ENCODE measurements around the gene PRICKLE4. TPM values are rescaled to one million over a fixed set of nuclear protein-coding genes. Genes with fewer than 3 reads are reported as not detected.

Gene PRICKLE4
- total and polyA plus RNA-seq, 2 of the 8 experiments (the other 6 are each of a cell fraction or from before 2014, with no cell fraction given), result 0.32 to 1.4 TPM

DNA sequence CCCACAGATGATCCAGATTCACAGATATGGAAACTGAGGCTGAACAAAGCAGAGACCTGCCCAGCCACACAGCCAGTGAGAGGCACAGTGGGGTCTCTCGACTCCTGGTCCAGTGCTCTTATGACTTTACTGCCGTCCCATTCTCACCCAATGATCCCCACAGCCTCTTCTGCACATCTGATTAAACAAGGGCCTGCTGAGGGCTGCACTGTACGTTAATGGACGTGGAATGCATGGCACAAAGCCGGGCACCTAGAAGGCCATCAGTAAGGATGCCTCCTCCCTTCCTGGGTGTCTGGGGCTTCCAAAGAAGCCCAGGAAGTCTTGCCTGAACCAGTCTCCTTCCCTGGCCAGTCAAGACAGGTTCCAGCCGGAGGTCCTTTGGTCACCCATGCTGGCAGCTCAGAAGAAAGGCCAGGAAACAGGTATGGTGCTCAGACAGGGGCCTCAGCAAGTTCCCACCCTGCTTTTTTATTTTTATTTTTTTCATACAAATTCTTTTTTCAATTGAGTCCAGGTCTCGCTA is 49.0 kb upstream of the PRICKLE4 start:
- Histone ChIP-seq H3K36me3 (ENCODE audit: control insufficient read depth in 2 of 4, insufficient read depth in 4 of 4, low read length in 3 of 4) (no peaks in the 10 kb centered on the region), H3K4me3 (ENCODE audit: extremely low read depth in 1 of 4, insufficient read depth in 2 of 4, low read depth in 3 of 4, low read length in 4 of 4) (no peak overlapping the region), H2BK20ac (ENCODE audit: low read length) (no peak overlapping the region), H3K79me2 (ENCODE audit: control insufficient read depth in 1 of 2, insufficient read depth in 2 of 2, low read length in 2 of 2) (no peaks in the 10 kb centered on the region), H3K9ac (replicated peaks in 1 of 4; ENCODE audit: extremely low read depth in 1 of 4, low read depth in 3 of 4, low read length in 3 of 4) (no peak overlapping the region), H2AFZ (ENCODE audit: low read length) (no peak overlapping the region), H2BK15ac (ENCODE audit: low read length) (no peak overlapping the region), H3K9me3 (ENCODE audit: insufficient read depth in 2 of 2, low read depth in 1 of 2, low read length in 1 of 2) (no peaks in the 10 kb centered on the region), H3K4me2 (ENCODE audit: insufficient read depth in 1 of 2, low read depth in 2 of 2, low read length in 2 of 2) (no peak overlapping the region), H3K79me1 (ENCODE audit: low read depth, low read length) (no peaks in the 10 kb centered on the region), H3K23me2 (ENCODE audit: low read depth, low read length) (peaks cover 9% of the 10 kb centered on the region; the same call in 1 of the 2 replicates), H2AK5ac (ENCODE audit: low read depth, low read length) (0 out of 2 replicates have a peak overlapping the region, but pooled peaks have one; percentile 43), H2BK120ac (replicated peaks; ENCODE audit: low read depth, low read length) (no peak overlapping the region), H3K18ac (ENCODE audit: extremely low read depth, low read length) (no peak overlapping the region; the same call in 1 of the 2 replicates), H2BK12ac (ENCODE audit: low read depth, low read length) (0 out of 2 replicates have a peak overlapping the region, but pooled peaks have one; percentile 5), H4K8ac (ENCODE audit: extremely low read depth, insufficient read depth, low read length) (no peak overlapping the region), H3K14ac (ENCODE audit: insufficient read length) (no peak overlapping the region), H4K91ac (replicated peaks; ENCODE audit: insufficient read length, low read length) (no peak overlapping the region), H3K27ac (ENCODE audit: low read depth, low read length) (no peak overlapping the region), H3K4ac (replicated peaks; ENCODE audit: insufficient read length, low read depth, low read length) (no peak overlapping the region), H2BK5ac (ENCODE audit: low read depth, low read length) (no peak overlapping the region), H4K5ac (ENCODE audit: insufficient read length, low read depth, low read length) (no peak overlapping the region), H3K4me1 (replicated peaks in 1 of 4; ENCODE audit: control insufficient read depth in 3 of 4, insufficient read depth in 4 of 4, low read length in 3 of 4) (peaks cover 12 to 42% (median 27%) of the 10 kb centered on the region in 4 experiments), H3K23ac (ENCODE audit: insufficient read length) (no peak overlapping the region), H3K56ac (replicated peaks; ENCODE audit: insufficient read length, low read depth, low read length) (no peak overlapping the region), H3K27me3 (replicated peaks in 1 of 4; ENCODE audit: control insufficient read depth in 3 of 4, extremely low read depth in 1 of 4, insufficient read depth in 3 of 4, low read length in 3 of 4) (peaks cover 0 to 8% (median 5%) of the 10 kb centered on the region in 4 experiments; a peak in 3 of 7 replicates), H4K20me1 (replicated peaks in 1 of 2; ENCODE audit: control insufficient read depth in 1 of 2, insufficient read depth in 2 of 2, low read length in 2 of 2) (peaks cover 0 to 2% of the 10 kb centered on the region in 2 experiments)
- TF ChIP-seq RXRA (IDR thresholded peaks at IDR 0.05; ENCODE audit: insufficient read depth, low read depth, low read length) (no peak), BRCA1 (IDR thresholded peaks at IDR 0.05; ENCODE audit: low read depth, low read length) (no peak), SIN3A (conservative IDR thresholded peaks at IDR 0.05 in 1 of 2, IDR thresholded peaks at IDR 0.05 in 1 of 2; ENCODE audit: low read depth in 1 of 2, low read length in 2 of 2) (no peak), SIRT6 (IDR thresholded peaks at IDR 0.05; ENCODE audit: low read length) (no peak), CTBP2 (IDR thresholded peaks at IDR 0.05; ENCODE audit: borderline replicate concordance, insufficient read depth, insufficient read length, low read length) (no peak), RBBP5 (IDR thresholded peaks at IDR 0.05; ENCODE audit: borderline replicate concordance, low read depth, low read length) (no peak), NANOG (IDR thresholded peaks at IDR 0.05; ENCODE audit: insufficient read depth, low read depth, low read length, poor library complexity, severe bottlenecking) (no peak), SP2 (IDR thresholded peaks at IDR 0.05; ENCODE audit: low read length) (no peak), EP300 (IDR thresholded peaks at IDR 0.05; ENCODE audit: borderline replicate concordance in 1 of 2, low read depth in 2 of 2, low read length in 2 of 2) (no peak), NRF1 (IDR thresholded peaks at IDR 0.05; ENCODE audit: low read depth, low read length) (no peak)
- TF ChIP-seq, protein P1, sequence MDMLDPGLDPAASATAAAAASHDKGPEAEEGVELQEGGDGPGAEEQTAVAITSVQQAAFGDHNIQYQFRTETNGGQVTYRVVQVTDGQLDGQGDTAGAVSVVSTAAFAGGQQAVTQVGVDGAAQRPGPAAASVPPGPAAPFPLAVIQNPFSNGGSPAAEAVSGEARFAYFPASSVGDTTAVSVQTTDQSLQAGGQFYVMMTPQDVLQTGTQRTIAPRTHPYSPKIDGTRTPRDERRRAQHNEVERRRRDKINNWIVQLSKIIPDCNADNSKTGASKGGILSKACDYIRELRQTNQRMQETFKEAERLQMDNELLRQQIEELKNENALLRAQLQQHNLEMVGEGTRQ (IDR thresholded peaks at IDR 0.05; ENCODE audit: low read length), result no peak
- WGBS, 2 experiments (ENCODE audit: extremely low coverage in 1 of 2, insufficient coverage in 1 of 2, insufficient read length in 1 of 2, insufficient replicate concordance in 2 of 2, low coverage in 1 of 2, low lambda C conversion rate in 2 of 2, missing lambda C conversion rate in 1 of 2), result 86% methylated on average over 7 of the region's 7 CpGs; no CpG with 5 or more reads in 1 of the 2 experiments
- no peak for DNase-seq (ENCODE audit: low read depth in 1 of 2, low spot score in 2 of 2)
- CTCF ChIA-PET (ENCODE audit: partially characterized antibody), result interaction anchor here (1.0 to 3.0 kb wide), 3 partner anchors 26 to 127 kb away, joined by 3 to 15 read pairs (median 6); partner anchors contain the start of gene TOMM6
- POLR2A ChIA-PET (ENCODE audit: partially characterized antibody), result no interaction called here
- FAIRE-seq, result no peak
